Neural cell (in vitro differentiated cells): ENCODE results near the gene TBC1D25. TPM values are rescaled to one million over a fixed set of nuclear protein-coding genes. Genes with fewer than 3 reads are reported as not detected.

Experiments used
- H2AFZ ChIP-seq: fragments of 200-600, 300-800 bp; sonication (generic), shearing (Covaris generic); 2 replicates; pipeline ENCODE4 v1.6.0; 2014; ENCODE audit warnings: low read depth, mild to moderate bottlenecking, antibody characterized with exemption, low read length, moderate library complexity
- H3F3A ChIP-seq: fragments of 200-600 bp; shearing (Covaris generic); 2 replicates; pipeline ENCODE4 v1.6.1; 2016; ENCODE audit warnings: mild to moderate bottlenecking, moderate library complexity, mixed read lengths, antibody characterized with exemption, low read length; ENCODE audit not compliant: insufficient read depth, poor library complexity, severe bottlenecking
- H3K27ac ChIP-seq: fragments of 200-600, 300-800 bp; sonication (generic), shearing (Covaris generic); 2 replicates; pipeline ENCODE4 v1.5.1; 2014; ENCODE audit warnings: mild to moderate bottlenecking, low read length, moderate library complexity
- H3K27me3 ChIP-seq: fragments of 300-800, 200-600 bp; sonication (generic), shearing (Covaris generic); 2 replicates; pipeline ENCODE4 v1.6.0; 2014; ENCODE audit warnings: mild to moderate bottlenecking, low read depth, low read length, moderate library complexity; ENCODE audit not compliant: insufficient read depth
- H3K36me3 ChIP-seq: fragments of 300-800, 200-600 bp; sonication (generic), shearing (Covaris generic); 2 replicates; pipeline ENCODE4 v1.5.1; 2014; ENCODE audit warnings: mild to moderate bottlenecking, antibody characterized with exemption, low read length, moderate library complexity; ENCODE audit not compliant: insufficient read depth
- H3K4me2 ChIP-seq: fragments of 300-800, 200-600 bp; sonication (generic), shearing (Covaris generic); 2 replicates; pipeline ENCODE4 v1.6.0; 2014; ENCODE audit warnings: mild to moderate bottlenecking, low read length
- H3K4me3 ChIP-seq: fragments of 300-800, 200-600 bp; sonication (generic), shearing (Covaris generic); 2 replicates; pipeline ENCODE4 v1.5.1; 2014; ENCODE audit warnings: mild to moderate bottlenecking, low read length, moderate library complexity
- H3K79me2 ChIP-seq: fragments of 200-600 bp; shearing (Covaris generic); replicated peaks from 2 replicates; pipeline ENCODE4 v1.6.0; 2014; ENCODE audit warnings: mild to moderate bottlenecking, low read length, moderate library complexity; ENCODE audit not compliant: insufficient read depth
- H3K9ac ChIP-seq: fragments of 300-800, 200-600 bp; sonication (generic), shearing (Covaris generic); 2 replicates; pipeline ENCODE4 v1.6.1; 2016; ENCODE audit warnings: mild to moderate bottlenecking, low read length, mixed read lengths
- H3K9me2 ChIP-seq: fragments of 200-600 bp; shearing (Covaris generic); 2 replicates; pipeline ENCODE4 v1.6.1; 2016; ENCODE audit warnings: mild to moderate bottlenecking, low read length, mixed read lengths; ENCODE audit not compliant: insufficient read depth
- H3K9me3 ChIP-seq: fragments of 200-600, 300-800 bp; sonication (generic), shearing (Covaris generic); 2 replicates; pipeline ENCODE4 v1.6.1; 2016; ENCODE audit warnings: mild to moderate bottlenecking, mixed run types, low read length, moderate library complexity, mixed read lengths
- H4K20me1 ChIP-seq: fragments of 200-600 bp; shearing (Covaris generic); 2 replicates; pipeline ENCODE4 v1.6.1; 2016; ENCODE audit warnings: mild to moderate bottlenecking, mixed run types; ENCODE audit not compliant: insufficient read depth
- CTCF ChIP-seq: fragments of 450-650 bp; IDR thresholded peaks from 2 replicates; pipeline ENCODE4 v1.5.1; 2014; ENCODE audit warnings: antibody characterized with exemption, mild to moderate bottlenecking, moderate library complexity; ENCODE audit not compliant: poor library complexity, severe bottlenecking
- EP300 ChIP-seq: fragments of 450-650 bp; conservative IDR thresholded peaks from 2 replicates; pipeline ENCODE4 v1.6.1; 2014; ENCODE audit warnings: antibody characterized with exemption, mild to moderate bottlenecking, moderate library complexity; ENCODE audit not compliant: poor library complexity, severe bottlenecking
- EZH2 ChIP-seq: fragments of 200-600, 300-800 bp; shearing (Covaris generic), sonication (generic); IDR thresholded peaks from 2 replicates; pipeline ENCODE4 v1.6.1; 2014; ENCODE audit warnings: antibody characterized with exemption, low read length, borderline replicate concordance, mild to moderate bottlenecking; ENCODE audit not compliant: insufficient read depth, poor library complexity, severe bottlenecking
- MXI1 ChIP-seq: fragments of 450-650 bp; conservative IDR thresholded peaks from 2 replicates; pipeline ENCODE4 v1.6.1; 2014; ENCODE audit warnings: antibody characterized with exemption, mild to moderate bottlenecking; ENCODE audit not compliant: poor library complexity, severe bottlenecking
- POLR2AphosphoS5 ChIP-seq: IDR thresholded peaks from 2 replicates; pipeline ENCODE4 v1.6.1; 2012
- RAD21 ChIP-seq: fragments of 450-650 bp; conservative IDR thresholded peaks from 2 replicates; pipeline ENCODE4 v1.6.1; 2014; ENCODE audit warnings: antibody characterized with exemption, mild to moderate bottlenecking, moderate library complexity
- REST ChIP-seq: IDR thresholded peaks from 2 replicates; pipeline ENCODE4 v1.6.1; 2012; ENCODE audit warnings: borderline replicate concordance
- SMC3 ChIP-seq: fragments of 450-650 bp; conservative IDR thresholded peaks from 2 replicates; pipeline ENCODE4 v1.6.1; 2014; ENCODE audit warnings: antibody characterized with exemption, mild to moderate bottlenecking, moderate library complexity; ENCODE audit not compliant: poor library complexity
- TAF1 ChIP-seq: IDR thresholded peaks from 2 replicates; pipeline ENCODE4 v1.6.1; 2012; ENCODE audit warnings: low read depth
- polyA plus RNA-seq: library from polyadenylated mRNA; depleted of rRNA; stranded (reverse); fragments of >200 nt; gene quantifications from 2 replicates; pipeline ENCODE4 v1.2.3, GENCODE V29; 2014

TBC1D25 gene
- polyA plus RNA-seq, 1 donor from 2014 or later, result 4.5 TPM

- no peaks in the 10 kb centered on the region for H3K36me3 ChIP-seq
- H2AFZ ChIP-seq, result no peak overlapping the region
- no peak overlapping the region for H3K4me3 ChIP-seq
- no peak overlapping the region for H3K27ac ChIP-seq
- no peaks in the 10 kb centered on the region for H3K9me2 ChIP-seq
- no peaks in the 10 kb centered on the region for H3K27me3 ChIP-seq
- H3K79me2 ChIP-seq, result no peaks in the 10 kb centered on the region
- H4K20me1 ChIP-seq, result no peaks in the 10 kb centered on the region
- H3K9ac ChIP-seq, result no peak overlapping the region
- H3F3A ChIP-seq, result no peaks in the 10 kb centered on the region
- TF ChIP-seq TAF1 (no peak), MXI1 (no peak), POLR2AphosphoS5 (no peak), EZH2 (no peak), SMC3 (no peak), EP300 (no peak), REST (no peak), RAD21 (no peak), CTCF (no peak)
- H3K9me3 ChIP-seq, result no peaks in the 10 kb centered on the region
- no peak overlapping the region for H3K4me2 ChIP-seq
Observed at GRCh38 chrX:48601741-48602394, 62.4 kb downstream of the TBC1D25 start.

GRCh38 chrX:48604701-48605100, 65.2 kb downstream of the TBC1D25 start:
- Histone ChIP-seq H3K36me3 (no peaks in the 10 kb centered on the region), H3K9me3 (no peaks in the 10 kb centered on the region), H3K9ac (no peak overlapping the region), H3K4me2 (no peak overlapping the region), H4K20me1 (no peaks in the 10 kb centered on the region), H3K79me2 (no peaks in the 10 kb centered on the region), H3K9me2 (no peaks in the 10 kb centered on the region), H3K27ac (no peak overlapping the region), H3F3A (no peaks in the 10 kb centered on the region), H3K27me3 (no peaks in the 10 kb centered on the region), H2AFZ (no peak overlapping the region), H3K4me3 (no peak overlapping the region)
- TF ChIP-seq SMC3 (no peak), MXI1 (no peak), RAD21 (no peak), TAF1 (no peak), EP300 (no peak), CTCF (no peak), POLR2AphosphoS5 (no peak), REST (no peak), EZH2 (no peak)
